Kidney (tissue), 14 donors: ENCODE measurements around the gene NTRK2. TPM values are rescaled to one million over a fixed set of nuclear protein-coding genes. Genes with fewer than 3 reads are reported as not detected.
A peak's percentile ranks its signal among the peaks of the same experiment; 100 is the strongest.

ENCODE experiments used
- DNase-seq, 5 donors: peaks; one replicate each; pipeline ENCODE4 v3.0.0-alpha.2; 2013 to 2020
- FAIRE-seq: peaks from 2 replicates; lab custom pipeline; 2012; peaks lifted over from hg19 to GRCh38; lab: Jason Lieb, UNC
- H3K27ac ChIP-seq, 2 donors: one replicate each; pipeline ENCODE4 v1.7.0; 2013; ENCODE audit warnings: low read depth in 2 of 2, low read length in 2 of 2, inconsistent platforms in 1 of 2
- H3K27me3 ChIP-seq: one replicate; pipeline ENCODE4 v1.7.1; 2013; ENCODE audit warnings: low read length, inconsistent platforms; ENCODE audit not compliant: control insufficient read depth, insufficient read depth
- H3K36me3 ChIP-seq, 3 donors: one replicate each; pipeline versions ENCODE4 v1.7.0 to v1.7.1; 2013; ENCODE audit warnings: low read length in 3 of 3, control low read depth in 1 of 3, inconsistent platforms in 1 of 3; ENCODE audit not compliant: insufficient read depth in 3 of 3, control insufficient read depth in 2 of 3
- H3K4me1 ChIP-seq, 3 donors: one replicate each; pipeline versions ENCODE4 v1.7.0 to v1.7.1; 2013; ENCODE audit warnings: low read length in 3 of 3, inconsistent platforms in 1 of 3, low read depth in 1 of 3; ENCODE audit not compliant: control insufficient read depth in 2 of 3, insufficient read depth in 2 of 3
- H3K4me3 ChIP-seq, 3 donors: one replicate each; pipeline versions ENCODE4 v1.7.0 to v1.8.1; 2013; ENCODE audit warnings: low read length in 3 of 3, control low read depth in 1 of 3, inconsistent platforms in 1 of 3
- H3K9ac ChIP-seq, 3 donors: one replicate each; pipeline versions ENCODE4 v1.7.0 to v1.7.1; 2013; ENCODE audit warnings: low read length in 3 of 3, control low read depth in 1 of 3, inconsistent platforms in 1 of 3
- H3K9me3 ChIP-seq, 3 donors: one replicate each; pipeline versions ENCODE4 v1.7.0 to v1.7.1; 2013; ENCODE audit warnings: low read length in 3 of 3, control low read depth in 1 of 3, inconsistent platforms in 1 of 3; ENCODE audit not compliant: control insufficient read depth in 2 of 3, insufficient read depth in 1 of 3
- intact Hi-C: fragments of 100-400 bp; cut with DNase I; formaldehyde crosslinking; loops from one replicate; pipeline ENCODE4 v1.11.1; 2022
- polyA plus RNA-seq: library from polyadenylated mRNA; stranded (reverse); fragments of 350-450 nt; fragmentation: Illumina TruSeq; extraction: RNeasy Lipid Tissue Mini Kit (QIAGEN cat#74804); gene quantifications from one replicate; pipeline ENCODE4 v1.2.3, GENCODE V29; 2014; ENCODE audit warnings: low read depth, low replicate concordance; ENCODE audit not compliant: insufficient read depth
- total RNA-seq: library from RNA; stranded (reverse); fragmentation: NEBNext Ultra II Directional; extraction: Animal tissue kit (Norgen Biotek cat#: 25700); gene quantifications from one replicate; pipeline ENCODE4 v1.2.1, GENCODE V29; 2021
- TF ChIP-seq, protein P1 (sequence below): IDR thresholded peaks from 3 replicates; pipeline ENCODE4 v1.5.1; 2012; ENCODE audit warnings: mild to moderate bottlenecking, moderate library complexity, borderline replicate concordance; ENCODE audit not compliant: insufficient read depth; ENCODE audit errors: extremely low read depth
- donor health status: control.
- donor health status: control.
- donor health status: control.
- donor health status: control.
- donor health status: control.
- donor health status: DM: yes; HTN: yes; CAD: no.
- donor health status: Normal renal cell carcinoma (clear cell type).

Gene NTRK2
- total and polyA plus RNA-seq, 2 donors from 2014 or later, result 20.0 to 41.2 TPM

DNA sequence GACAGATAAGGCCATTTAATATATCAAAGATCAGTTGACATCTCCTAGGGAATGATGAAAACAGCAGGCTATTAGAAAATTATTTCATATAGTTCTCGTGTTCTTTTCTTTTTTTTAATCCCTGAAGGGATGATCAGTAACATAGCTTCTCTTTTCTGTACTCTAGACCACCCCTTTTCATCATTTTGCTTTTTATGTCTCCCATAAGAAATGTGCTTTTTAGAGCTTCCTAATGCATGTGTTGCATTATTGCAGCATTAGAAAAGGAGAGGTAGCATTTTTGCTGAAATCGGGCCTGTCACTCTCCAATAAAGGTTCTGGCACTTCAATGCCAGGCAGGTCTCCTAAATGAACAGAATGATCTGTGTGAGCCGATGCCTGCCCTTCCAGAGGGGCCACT lies 143.3 kb downstream of the NTRK2 start:
- Histone ChIP-seq H3K27ac (no peak overlapping the region), H3K4me3 (no peak overlapping the region), H3K36me3 (no peaks in the 10 kb centered on the region), H3K27me3 (no peaks in the 10 kb centered on the region), H3K9me3 (no peaks in the 10 kb centered on the region), H3K4me1 (no peaks in the 10 kb centered on the region), H3K9ac (no peak overlapping the region)
- TF ChIP-seq, protein P1, sequence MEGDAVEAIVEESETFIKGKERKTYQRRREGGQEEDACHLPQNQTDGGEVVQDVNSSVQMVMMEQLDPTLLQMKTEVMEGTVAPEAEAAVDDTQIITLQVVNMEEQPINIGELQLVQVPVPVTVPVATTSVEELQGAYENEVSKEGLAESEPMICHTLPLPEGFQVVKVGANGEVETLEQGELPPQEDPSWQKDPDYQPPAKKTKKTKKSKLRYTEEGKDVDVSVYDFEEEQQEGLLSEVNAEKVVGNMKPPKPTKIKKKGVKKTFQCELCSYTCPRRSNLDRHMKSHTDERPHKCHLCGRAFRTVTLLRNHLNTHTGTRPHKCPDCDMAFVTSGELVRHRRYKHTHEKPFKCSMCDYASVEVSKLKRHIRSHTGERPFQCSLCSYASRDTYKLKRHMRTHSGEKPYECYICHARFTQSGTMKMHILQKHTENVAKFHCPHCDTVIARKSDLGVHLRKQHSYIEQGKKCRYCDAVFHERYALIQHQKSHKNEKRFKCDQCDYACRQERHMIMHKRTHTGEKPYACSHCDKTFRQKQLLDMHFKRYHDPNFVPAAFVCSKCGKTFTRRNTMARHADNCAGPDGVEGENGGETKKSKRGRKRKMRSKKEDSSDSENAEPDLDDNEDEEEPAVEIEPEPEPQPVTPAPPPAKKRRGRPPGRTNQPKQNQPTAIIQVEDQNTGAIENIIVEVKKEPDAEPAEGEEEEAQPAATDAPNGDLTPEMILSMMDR, result no peak
- FAIRE-seq (no peak), DNase-seq (no peak)
- intact Hi-C loops, result no loop called here

DNA sequence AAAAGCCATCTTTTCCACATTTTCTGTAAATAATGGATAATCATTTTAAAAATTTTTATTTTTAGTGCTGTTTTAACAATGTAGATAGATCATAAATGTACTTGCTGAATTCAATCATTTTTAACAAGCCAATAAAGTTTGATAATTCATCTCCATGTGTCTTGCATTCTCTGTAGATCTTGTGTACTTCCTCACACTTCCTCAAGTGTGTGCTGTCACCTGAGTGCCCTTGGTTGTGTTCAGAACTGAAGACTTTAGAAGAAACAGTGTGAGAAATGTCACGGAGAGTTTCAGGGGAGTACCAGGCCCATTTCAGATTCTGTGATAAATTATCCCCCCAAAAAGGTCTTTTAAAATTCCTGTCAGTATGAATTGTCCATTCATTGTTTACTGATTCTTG lies 146.0 kb downstream of the NTRK2 start:
- TF ChIP-seq, protein P1, result no peak
- no peaks in the 10 kb centered on the region for H3K27me3 ChIP-seq
- H3K4me3 ChIP-seq, result no peak overlapping the region
- no peak for DNase-seq
- H3K4me1 ChIP-seq, result peaks cover 0 to 4% (median 0%) of the 10 kb centered on the region in 3 donors
- H3K36me3 ChIP-seq, result no peaks in the 10 kb centered on the region
- no peak for FAIRE-seq
- H3K27ac ChIP-seq, result no peak overlapping the region
- no peaks in the 10 kb centered on the region for H3K9me3 ChIP-seq
- H3K9ac ChIP-seq, result no peak overlapping the region
- intact Hi-C loops, result no loop called here

DNA sequence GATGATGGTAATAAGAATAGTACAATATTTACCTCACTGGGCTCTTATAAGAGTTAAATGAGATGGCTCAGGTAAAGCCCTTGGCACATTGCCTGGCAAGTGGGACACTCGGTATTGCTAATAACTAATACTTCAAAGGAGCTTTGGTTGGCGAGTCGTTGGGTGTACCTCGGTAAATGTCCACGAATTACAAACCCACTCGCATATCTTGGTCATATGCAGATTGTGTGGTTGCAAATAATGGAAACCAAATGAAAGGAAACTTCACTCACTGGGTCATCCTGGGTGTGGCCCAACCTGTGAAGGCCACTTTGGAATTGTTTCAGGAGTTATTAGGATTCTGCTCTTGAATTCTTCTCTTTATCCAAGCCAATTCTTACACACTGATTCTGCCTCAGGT lies 147.5 kb downstream of the NTRK2 start:
- Histone ChIP-seq H3K4me3 (no peak overlapping the region), H3K27me3 (no peaks in the 10 kb centered on the region), H3K9me3 (no peaks in the 10 kb centered on the region), H3K27ac (no peak overlapping the region), H3K4me1 (peaks cover 0 to 4% (median 0%) of the 10 kb centered on the region in 3 donors), H3K36me3 (no peaks in the 10 kb centered on the region), H3K9ac (no peak overlapping the region)
- FAIRE-seq, result no peak
- no peak for DNase-seq
- TF ChIP-seq, protein P1, result no peak
- intact Hi-C loops, result no loop called here

DNA sequence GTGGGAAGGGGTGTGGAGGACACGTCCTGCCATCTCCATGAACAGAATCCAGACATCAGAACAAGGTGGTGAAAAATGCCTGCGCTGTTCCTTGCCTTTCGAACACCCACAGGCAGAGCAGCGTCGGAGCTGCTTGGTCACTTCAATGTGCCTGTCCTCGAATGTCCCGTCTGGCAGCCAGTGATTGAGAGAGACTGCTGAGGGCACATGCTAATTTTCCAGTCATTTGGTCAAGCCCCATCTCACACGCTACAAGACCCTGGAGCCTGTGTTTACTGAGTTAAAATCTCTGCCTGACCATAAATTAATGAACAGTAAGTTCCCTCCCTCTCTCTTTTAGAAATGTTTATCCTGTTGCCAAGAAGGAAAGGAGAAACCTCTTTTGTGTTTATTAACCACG lies 149.3 kb downstream of the NTRK2 start:
- peak in 4 of 5 donors; percentile 60 to 87 (median 78) for DNase-seq

More for the DNA sequence above, 149.3 kb downstream of the NTRK2 start:
- Histone ChIP-seq H3K27ac (no peak overlapping the region), H3K9me3 (no peaks in the 10 kb centered on the region), H3K27me3 (no peaks in the 10 kb centered on the region), H3K9ac (no peak overlapping the region), H3K4me3 (no peak overlapping the region), H3K36me3 (no peaks in the 10 kb centered on the region), H3K4me1 (peaks cover 0 to 4% (median 2%) of the 10 kb centered on the region in 3 donors)
- FAIRE-seq, result no peak
- intact Hi-C loops, result no loop called here
- TF ChIP-seq, protein P1, result no peak
